ENCODE results near the gene RAMP3. TPM values are rescaled to one million over a fixed set of nuclear protein-coding genes. Genes with fewer than 3 reads are reported as not detected.

The RAMP3 gene
- total RNA-seq, 1 experiment from 2014 or later = not detected

GRCh38 chr7:45129906-45130305, 27.7 kb upstream of the RAMP3 start:
- in situ Hi-C loops (cut with HindIII; ENCODE audit: low sequenced_read_pairs) = no loop called here
- DNase-seq (ENCODE audit: low spot score) = no peak

DNA sequence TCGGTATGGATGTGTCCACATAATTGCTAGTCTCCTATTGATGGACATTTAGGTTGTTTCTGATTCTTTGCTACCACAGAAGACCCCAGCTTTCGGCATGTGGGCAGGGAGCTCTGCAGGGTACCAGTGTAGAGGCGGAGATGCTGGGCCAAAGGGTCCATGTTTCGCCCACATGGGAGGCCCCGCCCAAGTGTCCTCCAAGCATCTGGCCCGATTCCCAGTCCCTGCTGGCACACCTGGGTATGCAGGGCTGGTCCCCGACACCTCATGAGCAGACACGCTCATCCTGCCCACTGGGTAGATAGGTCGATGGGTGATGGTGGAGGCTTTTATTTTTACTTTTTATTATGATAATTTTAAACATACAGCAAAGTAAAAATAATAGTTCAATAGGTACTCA, 26.7 kb upstream of the RAMP3 start:
- in situ Hi-C loops (cut with HindIII; ENCODE audit: low sequenced_read_pairs) = no loop called here
- no peak for DNase-seq (ENCODE audit: low spot score)

- in situ Hi-C loops (cut with HindIII; ENCODE audit: low sequenced_read_pairs) = no loop called here
- DNase-seq (ENCODE audit: low spot score) = peak; percentile 8
Measured at GRCh38 chr7:45131891-45132290, 25.7 kb upstream of the RAMP3 start.

DNA sequence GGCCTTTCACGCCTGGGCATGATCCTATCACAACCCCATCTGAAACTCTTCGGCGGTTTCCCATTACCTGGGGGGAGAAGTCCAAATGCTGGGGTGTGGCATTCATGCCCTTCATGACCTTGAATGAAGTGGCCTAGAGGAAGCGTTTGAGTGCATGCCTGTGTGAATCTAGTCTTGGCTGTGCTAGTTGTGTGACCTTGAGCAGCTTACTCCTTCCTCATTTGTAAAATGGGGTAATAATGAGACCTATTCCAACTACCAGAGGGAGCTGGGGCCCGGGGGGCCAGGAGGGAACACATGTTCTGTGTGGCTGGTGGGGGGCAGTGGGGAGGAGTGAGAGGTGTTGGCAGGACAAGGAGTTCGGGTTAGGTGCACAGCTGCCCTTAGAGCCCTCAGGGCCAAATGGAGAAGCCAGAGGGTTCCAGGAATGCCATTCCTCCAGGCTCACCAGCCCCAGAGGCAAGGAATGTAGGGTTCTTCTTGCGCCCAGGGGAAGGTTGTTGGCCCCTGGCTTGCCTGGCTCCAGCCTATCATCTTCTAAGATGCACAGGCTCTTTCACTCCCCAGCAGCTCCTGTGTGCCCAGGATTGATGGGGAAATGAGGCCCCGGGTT, 24.8 kb upstream of the RAMP3 start:
- in situ Hi-C loops (cut with HindIII; ENCODE audit: low sequenced_read_pairs) = no loop called here
- no peak for DNase-seq (ENCODE audit: low spot score)

DNA sequence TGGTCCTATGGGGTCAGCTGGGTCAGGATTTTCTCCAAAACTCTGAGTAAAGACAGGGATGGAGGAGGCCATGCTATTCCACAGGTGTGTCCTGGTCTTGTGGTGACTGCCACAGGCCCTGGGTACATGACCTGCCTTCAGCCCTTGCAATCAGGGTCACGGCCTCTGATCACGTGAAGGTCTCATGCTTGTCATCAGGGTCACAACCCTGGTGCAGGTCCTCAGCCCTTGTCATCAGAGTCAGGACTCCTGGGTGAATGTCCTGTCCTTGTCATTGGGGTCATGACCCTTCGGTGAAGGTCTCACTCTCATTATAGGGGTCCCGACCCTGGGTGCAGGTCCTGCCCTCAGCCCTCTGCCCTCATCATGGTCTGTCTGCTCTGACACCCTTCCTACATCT, 24.2 kb upstream of the RAMP3 start:
- in situ Hi-C loops (cut with HindIII; ENCODE audit: low sequenced_read_pairs) = no loop called here

GRCh38 chr7:45133877-45134276, 23.7 kb upstream of the RAMP3 start:
- in situ Hi-C loops (cut with HindIII; ENCODE audit: low sequenced_read_pairs) = no loop called here
- DNase-seq (ENCODE audit: low spot score) = no peak

More for the DNA sequence above, 24.2 kb upstream of the RAMP3 start:
- DNase-seq (ENCODE audit: low spot score) = no peak

DNA sequence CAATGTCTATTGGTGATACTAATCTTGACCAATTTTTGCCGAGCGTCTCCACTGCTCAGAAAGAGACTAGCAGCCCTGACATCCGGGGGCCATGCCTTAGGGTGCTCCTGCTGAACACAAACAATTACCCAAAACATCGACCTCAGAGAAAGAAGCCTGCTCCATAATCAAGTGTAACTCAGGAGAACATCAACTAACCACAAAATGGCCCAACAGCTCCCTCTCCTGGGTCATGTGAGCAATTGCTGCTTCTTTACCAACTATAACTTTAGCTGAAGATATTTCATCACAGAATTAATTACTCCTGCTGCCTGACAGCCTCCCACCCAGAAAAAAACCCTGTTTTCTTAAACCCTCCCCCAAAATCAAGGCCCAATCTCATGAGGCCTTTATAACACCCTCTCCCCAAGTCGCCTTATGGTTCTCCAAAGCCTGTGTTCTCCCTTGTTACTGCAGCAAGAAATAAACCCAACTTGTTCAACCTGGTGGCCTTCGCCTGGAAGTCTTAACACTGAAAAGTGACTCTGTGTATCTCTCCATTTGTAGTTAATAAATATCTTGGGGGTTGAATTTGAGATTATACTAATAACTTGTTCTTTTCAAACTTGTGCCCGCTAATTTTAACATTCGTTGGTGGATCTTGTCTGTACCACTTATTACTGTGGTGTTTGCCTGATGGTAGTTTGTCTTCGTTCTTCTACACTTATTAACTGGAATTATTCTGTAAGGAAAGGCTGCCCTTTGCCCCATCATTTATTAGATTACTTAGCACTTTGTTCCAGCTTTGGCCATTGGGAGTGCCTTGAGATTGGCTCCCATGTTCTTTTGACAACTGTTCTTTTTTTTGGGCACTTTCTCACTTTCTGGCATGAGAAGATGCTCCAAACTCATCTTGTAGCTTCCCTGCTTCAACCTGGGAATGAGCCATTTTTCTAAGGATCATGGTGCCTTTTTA, 21.2 kb upstream of the RAMP3 start:
- in situ Hi-C loops (cut with HindIII; ENCODE audit: low sequenced_read_pairs) = no loop called here
- peak; percentile 87 for DNase-seq (ENCODE audit: low spot score)

DNA sequence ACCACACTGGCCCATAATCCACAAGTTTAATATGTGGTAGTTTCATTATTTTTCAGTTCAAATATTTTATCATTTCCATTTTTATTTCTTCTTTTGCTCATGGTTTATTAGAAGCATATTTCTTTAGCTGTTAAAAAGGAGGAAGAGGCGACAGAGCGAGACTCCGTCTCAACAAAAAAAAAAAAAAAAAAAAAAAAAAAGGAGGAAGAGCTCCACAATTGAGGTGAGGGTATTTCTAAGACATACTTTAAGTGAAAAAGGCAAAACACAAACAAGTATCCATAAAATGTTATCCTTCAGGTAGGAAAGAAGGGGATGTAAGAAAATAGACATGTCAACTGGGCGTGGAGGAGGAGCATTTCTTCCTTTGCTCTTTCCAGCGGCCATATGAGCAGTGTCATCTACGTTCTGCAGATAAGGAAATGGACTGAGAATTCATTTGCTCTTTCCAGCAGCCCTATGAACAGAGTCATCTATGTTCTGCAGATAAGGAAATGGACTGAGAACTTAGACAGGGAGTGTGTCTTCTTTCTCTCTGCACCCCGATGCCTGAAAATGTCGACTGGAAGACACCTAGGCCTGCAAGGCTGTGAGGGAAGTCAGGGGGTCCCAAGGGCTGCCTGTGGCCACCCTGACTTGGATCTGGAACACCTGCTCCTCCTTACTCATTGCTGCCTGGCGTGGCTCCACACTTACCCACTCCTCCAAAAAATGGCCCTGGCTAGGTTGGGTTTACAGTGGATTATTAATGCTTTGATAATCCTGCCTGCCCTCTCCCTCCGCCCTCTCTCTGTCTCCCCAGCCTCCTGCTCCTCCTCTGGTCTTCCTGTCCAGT, 18.9 kb upstream of the RAMP3 start:
- in situ Hi-C loops (cut with HindIII; ENCODE audit: low sequenced_read_pairs) = no loop called here
- no peak for DNase-seq (ENCODE audit: low spot score)

GRCh38 chr7:45140827-45141226, 16.8 kb upstream of the RAMP3 start:
- DNase-seq (ENCODE audit: low spot score) = no peak
- in situ Hi-C loops (cut with HindIII; ENCODE audit: low sequenced_read_pairs) = no loop called here

DNA sequence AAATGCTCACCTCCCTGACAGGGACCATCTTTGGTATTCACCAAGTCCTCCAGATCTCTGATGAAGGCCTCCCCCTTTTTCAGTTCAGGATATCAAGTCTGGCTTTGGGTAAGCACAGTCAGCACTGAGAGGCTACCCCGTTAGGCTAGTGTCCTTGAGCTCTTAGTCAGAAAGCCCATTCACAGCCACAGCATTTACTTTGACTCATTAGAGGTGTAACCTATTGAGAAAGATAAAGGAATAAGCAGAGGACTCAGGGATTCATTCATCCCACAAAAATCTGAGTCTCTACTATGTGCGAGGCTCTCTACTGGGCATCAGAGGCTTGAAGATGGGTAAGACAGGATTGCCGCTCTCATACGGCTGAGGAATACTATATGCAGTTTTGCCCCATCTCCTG, 14.0 kb upstream of the RAMP3 start:
- no peak for DNase-seq (ENCODE audit: low spot score)
- in situ Hi-C loops (cut with HindIII; ENCODE audit: low sequenced_read_pairs) = no loop called here

GRCh38 chr7:45145881-45146280, 11.7 kb upstream of the RAMP3 start:
- DNase-seq (ENCODE audit: low spot score) = no peak
- in situ Hi-C loops (cut with HindIII; ENCODE audit: low sequenced_read_pairs) = no loop called here

DNA sequence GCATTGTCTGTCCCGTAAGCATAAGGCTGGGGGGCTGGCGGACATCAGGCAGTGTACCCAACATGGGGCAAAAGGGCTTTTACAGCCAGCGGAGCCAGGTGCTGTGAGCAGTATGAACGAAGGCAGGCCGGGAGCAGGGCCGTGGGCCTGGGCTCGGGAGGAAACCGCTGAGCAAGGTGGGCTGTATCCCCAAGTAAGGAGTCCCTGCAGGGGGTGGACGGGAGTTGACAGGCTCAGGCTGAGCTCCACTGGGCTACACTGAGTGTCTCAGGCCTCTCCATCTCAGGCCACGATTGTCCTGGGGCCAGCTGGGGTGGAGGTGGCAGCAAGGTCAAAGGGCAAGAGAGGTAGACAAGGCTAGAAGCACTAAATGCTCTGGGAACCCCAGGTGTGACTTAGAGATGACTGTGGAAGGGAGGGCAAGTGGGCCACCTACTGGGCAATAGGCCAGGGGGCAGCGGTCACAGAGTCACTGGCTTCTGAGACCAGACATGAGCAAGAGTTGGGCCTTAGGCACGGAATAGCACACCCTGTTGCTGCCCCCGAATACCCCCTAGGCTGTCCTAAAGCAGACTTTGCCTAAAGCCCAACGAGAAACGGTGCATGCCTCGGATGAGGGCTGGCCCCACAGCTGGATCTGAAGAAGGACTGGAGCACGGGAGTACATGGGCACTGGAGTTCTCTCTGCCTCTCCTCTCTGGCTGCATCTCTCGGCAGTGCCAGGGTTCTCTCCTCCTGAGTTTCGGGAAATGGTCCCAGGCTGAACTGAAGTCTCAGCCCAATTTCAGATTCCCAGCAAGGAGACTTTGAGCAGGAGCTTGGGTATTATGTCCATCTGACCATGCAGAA, 10.8 kb upstream of the RAMP3 start:
- DNase-seq (ENCODE audit: low spot score) = no peak

DNA sequence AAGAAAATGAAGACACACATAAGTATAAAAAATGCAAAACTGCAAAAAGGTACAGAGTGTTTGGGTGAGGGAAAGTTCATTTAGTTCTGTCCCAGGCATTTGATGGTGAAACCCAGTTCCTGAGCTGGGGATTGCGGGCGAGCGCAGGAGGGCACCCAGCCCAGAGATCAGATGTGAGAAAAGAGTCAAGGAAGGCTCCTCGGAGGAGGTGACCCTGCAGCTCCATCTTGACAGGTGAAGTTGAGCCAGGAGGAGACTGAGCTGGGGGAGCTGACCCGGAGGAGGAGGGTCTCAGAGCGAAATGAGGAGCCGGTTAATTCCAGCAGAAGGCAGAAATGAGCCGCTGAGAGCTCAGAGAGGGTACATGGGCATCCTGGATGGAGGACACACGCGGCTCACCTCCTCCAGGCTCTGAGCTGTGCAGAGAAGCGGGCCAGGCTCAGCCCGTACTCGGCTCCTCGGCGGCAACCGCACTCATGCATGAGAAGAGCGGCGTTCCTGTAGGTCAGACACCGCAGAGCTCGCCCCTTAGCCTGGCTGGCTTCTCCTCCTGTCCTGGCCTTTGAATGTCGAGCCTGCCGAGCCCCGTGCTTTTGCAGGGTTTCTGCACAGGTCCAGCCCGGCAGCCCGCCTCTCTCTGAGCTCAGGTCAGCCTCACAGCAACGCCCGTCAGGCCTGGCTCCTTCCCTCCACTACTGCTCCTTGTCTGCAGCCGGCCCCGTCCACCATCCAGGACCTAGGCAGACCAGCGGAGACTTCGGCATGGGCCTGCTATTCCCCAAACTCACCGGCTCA, 9.5 kb upstream of the RAMP3 start:
- in situ Hi-C loops (cut with HindIII; ENCODE audit: low sequenced_read_pairs) = no loop called here
- DNase-seq (ENCODE audit: low spot score) = no peak

More for the DNA sequence above, 10.8 kb upstream of the RAMP3 start:
- in situ Hi-C loops (cut with HindIII; ENCODE audit: low sequenced_read_pairs) = no loop called here

DNA sequence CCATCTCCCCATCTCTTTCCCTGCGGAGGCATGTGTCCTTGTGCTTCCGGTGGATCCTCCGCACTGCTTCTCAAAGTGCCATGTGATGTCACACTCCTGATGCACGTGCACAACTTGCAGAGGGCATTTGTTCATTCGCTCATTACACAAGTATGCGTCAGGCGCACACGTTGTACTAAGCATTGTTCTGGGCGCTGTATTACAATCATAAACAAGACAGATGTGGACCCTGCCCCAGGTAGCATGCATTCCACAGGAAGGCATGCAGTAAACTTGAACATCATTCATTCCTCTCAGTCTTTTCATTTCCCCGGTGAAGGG, 9.0 kb upstream of the RAMP3 start:
- in situ Hi-C loops (cut with HindIII; ENCODE audit: low sequenced_read_pairs) = no loop called here
- DNase-seq (ENCODE audit: low spot score) = no peak

DNA sequence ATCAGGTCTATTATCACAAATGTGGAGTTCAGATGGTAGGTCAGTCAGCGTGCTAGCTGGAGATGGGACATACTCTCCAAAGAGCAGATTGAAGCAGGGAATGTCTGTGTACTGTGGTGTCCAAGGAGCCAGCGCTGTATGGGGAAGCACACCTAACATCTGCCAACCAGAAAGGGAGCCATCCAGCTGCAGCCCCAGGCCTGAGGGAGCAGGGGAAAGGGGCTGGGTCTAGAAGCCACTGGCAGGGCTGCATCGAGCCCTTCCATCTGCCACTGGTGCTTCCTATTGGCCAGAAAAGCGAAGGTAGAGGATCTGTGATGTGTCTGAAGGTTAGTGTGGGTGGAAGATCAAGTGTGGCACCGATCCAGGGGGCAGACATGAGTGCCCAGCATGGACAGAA, 8.0 kb upstream of the RAMP3 start:
- no peak for DNase-seq (ENCODE audit: low spot score)
- in situ Hi-C loops (cut with HindIII; ENCODE audit: low sequenced_read_pairs) = no loop called here

- in situ Hi-C loops (cut with HindIII; ENCODE audit: low sequenced_read_pairs) = no loop called here
- no peak for DNase-seq (ENCODE audit: low spot score)
Measured at GRCh38 chr7:45150199-45150598, 7.4 kb upstream of the RAMP3 start.

GRCh38 chr7:45151131-45151684, 6.4 kb upstream of the RAMP3 start:
- no peak for DNase-seq (ENCODE audit: low spot score)
- in situ Hi-C loops (cut with HindIII; ENCODE audit: low sequenced_read_pairs) = no loop called here

- DNase-seq (ENCODE audit: low spot score) = no peak
- in situ Hi-C loops (cut with HindIII; ENCODE audit: low sequenced_read_pairs) = no loop called here
Measured at GRCh38 chr7:45151967-45152366, 5.6 kb upstream of the RAMP3 start.
